Prostate gland (tissue), 2 donors: Measurements from ENCODE around the gene FECH.
"Not testable (repeated sequence)": the region's sequence is repeated elsewhere in the genome, so short reads cannot be mapped to it uniquely, and the experiment has no call there.

ENCODE experiments used
- CTCF ChIP-seq, 4 experiments: fragments of 200-600 bp in 2 of 4; fragments of 450-650 bp in 2 of 4; sonication (generic) in 2 of 4; IDR thresholded peaks; 1 replicate in 3 of 4; 2 replicates in 1 of 4; pipeline ENCODE4 v1.5.1; 2016 to 2019; ENCODE audit warnings: antibody characterized with exemption in 4 of 4, mild to moderate bottlenecking in 2 of 4, moderate library complexity in 2 of 4
- POLR2A ChIP-seq: fragments of 450-650 bp; IDR thresholded peaks from one replicate; pipeline ENCODE4 v1.6.1; 2016; ENCODE audit warnings: antibody characterized with exemption, mild to moderate bottlenecking
- POLR2AphosphoS5 ChIP-seq: sonication (generic); formaldehyde crosslinking; IDR thresholded peaks from one replicate; pipeline ENCODE4 v1.6.1; 2017; ENCODE audit warnings: antibody characterized with exemption

DNA sequence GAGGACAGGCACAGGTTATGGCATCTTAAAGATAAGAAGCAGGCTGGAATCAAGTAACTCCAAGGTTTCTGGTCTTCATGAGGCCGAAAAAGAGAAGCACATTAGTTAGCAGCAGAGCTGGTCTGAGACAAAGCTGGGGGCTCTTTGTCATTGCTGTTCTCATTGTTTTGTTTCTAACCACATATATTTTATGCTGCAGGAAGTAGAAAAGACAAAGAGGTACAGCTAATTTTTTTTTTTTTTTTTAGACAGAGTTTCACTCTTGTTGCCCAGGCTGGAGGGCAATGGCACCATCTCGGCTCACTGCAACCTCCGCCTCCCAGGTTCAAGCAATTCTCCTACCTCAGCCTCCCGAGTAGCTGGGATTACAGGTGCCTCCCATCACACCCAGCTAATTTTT is 6.2 kb upstream of the FECH start:
- not testable (repeated sequence) for TF ChIP-seq POLR2AphosphoS5; CTCF (IDR thresholded peaks at IDR 0.05); POLR2A
